DND-41 (cell line): ENCODE results near the gene MEGF6.

Experiments
- ATAC-seq: fragments of 200-7000 bp; cut with Tn5 transposase; 3 replicates; pipeline ENCODE4 v1.9.1; 2021; ENCODE audit warnings: low read depth; ENCODE audit not compliant: insufficient read depth
- DNase-seq: peaks from one replicate; pipeline ENCODE4 v3.0.0-alpha.2; 2020
- H2AFZ ChIP-seq: 2 replicates; pipeline ENCODE4 v1.6.0; 2012; ENCODE audit warnings: low read depth, low read length
- H3K27ac ChIP-seq: 2 replicates; pipeline ENCODE4 v1.5.1; 2012; ENCODE audit warnings: low read length, inconsistent platforms
- H3K27me3 ChIP-seq: fragments of 200-600 bp; sonication (generic); 2 replicates; pipeline ENCODE4 v1.6.0; 2012; ENCODE audit warnings: low read length, mild to moderate bottlenecking, inconsistent platforms; ENCODE audit not compliant: insufficient read depth, poor library complexity
- H3K36me3 ChIP-seq: 2 replicates; pipeline ENCODE4 v1.5.1; 2012; ENCODE audit warnings: low read length, inconsistent platforms; ENCODE audit not compliant: insufficient read depth
- H3K4me1 ChIP-seq: 2 replicates; pipeline ENCODE4 v1.5.1; 2012; ENCODE audit warnings: mild to moderate bottlenecking, low read length; ENCODE audit not compliant: insufficient read depth
- H3K4me2 ChIP-seq: 2 replicates; pipeline ENCODE4 v1.6.0; 2012; ENCODE audit warnings: mild to moderate bottlenecking, moderate library complexity, low read length, inconsistent platforms; ENCODE audit not compliant: insufficient read depth
- H3K4me3 ChIP-seq, 2 experiments: fragments of 200-600 bp in 1 of 2; shearing (Covaris generic) in 1 of 2; 2 replicates each; pipeline ENCODE4 v1.5.1; 2012 to 2016; ENCODE audit warnings: inconsistent platforms in 2 of 2, low read length in 2 of 2, mild to moderate bottlenecking in 2 of 2, low read depth in 1 of 2, moderate library complexity in 1 of 2
- H3K79me2 ChIP-seq: 2 replicates; pipeline ENCODE4 v1.6.0; 2012; ENCODE audit warnings: low read length, inconsistent platforms; ENCODE audit not compliant: insufficient read depth
- H3K9ac ChIP-seq: 2 replicates; pipeline ENCODE4 v1.6.0; 2012; ENCODE audit warnings: low read depth, mild to moderate bottlenecking, inconsistent platforms, low read length, moderate library complexity
- H3K9me3 ChIP-seq: 2 replicates; pipeline ENCODE4 v1.5.1; 2012; ENCODE audit warnings: low read length, moderate library complexity, mild to moderate bottlenecking, inconsistent platforms; ENCODE audit not compliant: insufficient read depth, severe bottlenecking
- H4K20me1 ChIP-seq: 2 replicates; pipeline ENCODE4 v1.6.0; 2012; ENCODE audit warnings: low read length; ENCODE audit not compliant: insufficient read depth
- EZH2 ChIP-seq: IDR thresholded peaks from 3 replicates; pipeline ENCODE4 v1.6.1; 2012; ENCODE audit warnings: borderline replicate concordance, low read depth, mild to moderate bottlenecking, moderate library complexity, low read length, inconsistent platforms; ENCODE audit not compliant: severe bottlenecking
- TF ChIP-seq, protein P1 (sequence below): IDR thresholded peaks from 2 replicates; pipeline ENCODE4 v1.5.1; 2012; ENCODE audit warnings: borderline replicate concordance, low read length, moderate library complexity, mild to moderate bottlenecking; ENCODE audit not compliant: poor library complexity, severe bottlenecking; ENCODE audit errors: extremely low read depth

Gene MEGF6

DNA sequence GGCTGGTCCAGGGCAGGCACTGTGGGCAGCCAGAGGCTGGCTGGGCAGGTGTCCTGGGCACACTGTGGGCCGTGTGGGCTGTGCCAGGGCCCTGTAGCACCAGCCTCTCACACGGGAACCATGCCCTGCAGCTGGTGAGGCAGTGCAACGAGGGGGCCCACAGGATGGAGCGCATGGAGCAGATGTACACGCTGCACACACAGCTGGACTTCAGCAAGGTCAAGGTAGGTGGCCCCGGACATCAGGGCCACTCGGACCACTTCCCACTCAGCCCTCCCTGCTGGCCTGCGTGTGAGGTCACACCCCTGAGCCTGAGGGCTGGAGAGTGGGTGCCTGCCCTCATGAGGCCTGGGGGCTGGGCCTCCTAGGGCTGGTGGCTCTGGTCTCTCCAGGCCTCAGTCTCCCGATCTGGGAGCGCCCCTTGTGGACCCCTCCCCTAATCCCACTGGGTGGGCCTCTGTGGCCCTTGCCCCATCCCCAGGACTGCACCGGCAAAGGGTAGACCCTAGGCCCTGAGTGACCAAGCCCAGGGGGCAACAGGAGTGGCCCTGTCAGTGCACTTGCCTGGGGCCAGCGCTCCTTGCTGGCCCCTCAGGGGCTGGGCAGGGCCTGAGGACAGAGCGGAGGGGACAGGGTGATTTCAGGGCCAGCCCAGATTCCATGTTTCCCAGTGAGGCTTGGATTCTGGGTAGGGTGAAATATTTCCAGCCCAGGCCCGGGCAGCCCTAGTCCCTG is 135.3 kb downstream of the MEGF6 start:
- Histone ChIP-seq H3K4me1 (no peaks in the 10 kb centered on the region), H3K4me3 (no peak overlapping the region), H3K79me2 (no peaks in the 10 kb centered on the region), H3K27ac (no peak overlapping the region), H4K20me1 (0 out of 2 replicates have a peak, but pooled peaks cover 9% of the 10 kb centered on the region), H3K27me3 (no peaks in the 10 kb centered on the region), H2AFZ (no peak overlapping the region), H3K36me3 (no peaks in the 10 kb centered on the region), H3K9me3 (no peaks in the 10 kb centered on the region), H3K4me2 (no peak overlapping the region), H3K9ac (no peak overlapping the region)
- ATAC-seq (no peak), DNase-seq (no peak)
- TF ChIP-seq, protein P1, sequence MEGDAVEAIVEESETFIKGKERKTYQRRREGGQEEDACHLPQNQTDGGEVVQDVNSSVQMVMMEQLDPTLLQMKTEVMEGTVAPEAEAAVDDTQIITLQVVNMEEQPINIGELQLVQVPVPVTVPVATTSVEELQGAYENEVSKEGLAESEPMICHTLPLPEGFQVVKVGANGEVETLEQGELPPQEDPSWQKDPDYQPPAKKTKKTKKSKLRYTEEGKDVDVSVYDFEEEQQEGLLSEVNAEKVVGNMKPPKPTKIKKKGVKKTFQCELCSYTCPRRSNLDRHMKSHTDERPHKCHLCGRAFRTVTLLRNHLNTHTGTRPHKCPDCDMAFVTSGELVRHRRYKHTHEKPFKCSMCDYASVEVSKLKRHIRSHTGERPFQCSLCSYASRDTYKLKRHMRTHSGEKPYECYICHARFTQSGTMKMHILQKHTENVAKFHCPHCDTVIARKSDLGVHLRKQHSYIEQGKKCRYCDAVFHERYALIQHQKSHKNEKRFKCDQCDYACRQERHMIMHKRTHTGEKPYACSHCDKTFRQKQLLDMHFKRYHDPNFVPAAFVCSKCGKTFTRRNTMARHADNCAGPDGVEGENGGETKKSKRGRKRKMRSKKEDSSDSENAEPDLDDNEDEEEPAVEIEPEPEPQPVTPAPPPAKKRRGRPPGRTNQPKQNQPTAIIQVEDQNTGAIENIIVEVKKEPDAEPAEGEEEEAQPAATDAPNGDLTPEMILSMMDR: no peak
- no peak for TF ChIP-seq EZH2

DNA sequence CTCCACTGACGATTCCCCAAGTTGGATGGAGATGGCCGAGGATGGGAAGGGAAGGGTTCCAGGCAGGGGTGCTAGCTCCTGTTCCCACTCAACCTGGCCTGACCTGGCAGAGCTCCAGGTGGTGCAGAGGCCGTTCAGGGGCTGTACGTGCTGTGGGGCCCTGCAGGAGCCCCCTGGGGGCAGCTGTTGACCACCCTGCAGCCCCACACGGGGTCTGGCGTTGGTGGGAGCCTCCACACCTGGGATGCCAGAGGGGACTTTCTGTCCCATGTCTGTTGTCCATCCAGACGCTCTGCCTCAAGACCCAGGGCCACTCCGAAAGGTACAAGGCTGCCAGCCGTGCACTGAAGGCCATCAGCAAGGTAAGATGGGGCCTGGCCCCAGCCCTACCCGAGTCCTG is 136.9 kb downstream of the MEGF6 start:
- Histone ChIP-seq H3K9me3 (no peaks in the 10 kb centered on the region), H3K79me2 (no peaks in the 10 kb centered on the region), H3K4me3 (no peak overlapping the region), H2AFZ (no peak overlapping the region), H3K4me1 (no peaks in the 10 kb centered on the region), H3K4me2 (no peak overlapping the region), H3K9ac (no peak overlapping the region), H4K20me1 (peaks cover 2% of the 10 kb centered on the region; the same call in 1 of the 2 replicates), H3K36me3 (no peaks in the 10 kb centered on the region), H3K27me3 (no peaks in the 10 kb centered on the region), H3K27ac (no peak overlapping the region)
- ATAC-seq (no peak), DNase-seq (no peak)
- TF ChIP-seq, protein P1: no peak
- TF ChIP-seq EZH2: no peak

DNA sequence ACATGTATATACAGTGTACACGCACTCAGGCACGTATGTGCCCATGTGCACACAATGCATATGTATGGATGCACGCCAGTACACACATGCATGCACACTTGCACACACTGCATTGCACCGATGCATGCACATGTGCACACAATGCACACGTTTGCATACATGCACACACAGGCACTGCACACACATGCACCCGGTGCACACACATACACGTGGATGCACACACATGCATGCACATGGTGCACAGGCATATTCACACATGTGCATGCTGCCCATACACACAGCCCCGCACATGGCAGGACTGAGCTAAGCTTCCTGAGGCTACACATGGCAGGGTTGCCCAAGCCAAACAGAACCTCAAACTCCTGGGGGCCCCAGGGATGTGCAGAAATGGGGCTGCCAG is 137.3 kb downstream of the MEGF6 start:
- no peaks in the 10 kb centered on the region for H3K4me1 ChIP-seq
- H3K79me2 ChIP-seq: no peaks in the 10 kb centered on the region
- H3K36me3 ChIP-seq: no peaks in the 10 kb centered on the region
- H3K9ac ChIP-seq: no peak overlapping the region
- H3K9me3 ChIP-seq: no peaks in the 10 kb centered on the region
- no peak for TF ChIP-seq EZH2
- TF ChIP-seq, protein P1: no peak
- H3K4me2 ChIP-seq: no peak overlapping the region
- no peak overlapping the region for H3K4me3 ChIP-seq
- H2AFZ ChIP-seq: no peak overlapping the region
- no peak for ATAC-seq
- H4K20me1 ChIP-seq: peaks cover 5% of the 10 kb centered on the region; the same call in 1 of the 2 replicates
- H3K27ac ChIP-seq: no peak overlapping the region
- no peaks in the 10 kb centered on the region for H3K27me3 ChIP-seq
- DNase-seq: no peak
